HL-60 (cell line): ENCODE measurements around the gene LY6G5B.

ENCODE experiments used
- DNase-seq, 2 experiments: peaks; one replicate each; pipeline ENCODE4 v3.0.0-alpha.2; 2010 to 2020; ENCODE audit warnings: low read depth in 1 of 2, low spot score in 1 of 2
- H3K27ac ChIP-seq: fragments of 250-450 bp; sonication (Bioruptor Pico); replicated peaks from 2 replicates; pipeline ENCODE4 v1.5.1; 2020; ENCODE audit warnings: mild to moderate bottlenecking, moderate library complexity
- H3K27me3 ChIP-seq: fragments of 250-450 bp; sonication (Bioruptor Pico); 2 replicates; pipeline ENCODE4 v1.5.1; 2021; ENCODE audit warnings: mild to moderate bottlenecking, moderate library complexity; ENCODE audit not compliant: insufficient read depth, poor library complexity, severe bottlenecking
- H3K4me3 ChIP-seq: replicated peaks from 2 replicates; pipeline ENCODE4 v1.5.1; 2011; ENCODE audit warnings: mild to moderate bottlenecking, control low read depth, low read length; ENCODE audit not compliant: insufficient read depth
- GABPA ChIP-seq: IDR thresholded peaks from 2 replicates; pipeline ENCODE4 v1.6.1; 2012; ENCODE audit warnings: low read depth
- POLR2AphosphoS5 ChIP-seq: IDR thresholded peaks from 2 replicates; pipeline ENCODE4 v1.6.1; 2012; ENCODE audit warnings: low read depth
- REST ChIP-seq: IDR thresholded peaks from 2 replicates; pipeline ENCODE4 v1.6.1; 2012; ENCODE audit warnings: low read depth; ENCODE audit not compliant: insufficient replicate concordance
- SPI1 ChIP-seq: IDR thresholded peaks from 2 replicates; pipeline ENCODE4 v1.6.1; 2012; ENCODE audit warnings: low read depth, mild to moderate bottlenecking, borderline replicate concordance
- TF ChIP-seq, protein P1 (sequence below): IDR thresholded peaks from one replicate; pipeline ENCODE4 v1.5.1; 2011; ENCODE audit warnings: low read length, control low read depth, inconsistent platforms; ENCODE audit not compliant: insufficient read depth

LY6G5B gene

DNA sequence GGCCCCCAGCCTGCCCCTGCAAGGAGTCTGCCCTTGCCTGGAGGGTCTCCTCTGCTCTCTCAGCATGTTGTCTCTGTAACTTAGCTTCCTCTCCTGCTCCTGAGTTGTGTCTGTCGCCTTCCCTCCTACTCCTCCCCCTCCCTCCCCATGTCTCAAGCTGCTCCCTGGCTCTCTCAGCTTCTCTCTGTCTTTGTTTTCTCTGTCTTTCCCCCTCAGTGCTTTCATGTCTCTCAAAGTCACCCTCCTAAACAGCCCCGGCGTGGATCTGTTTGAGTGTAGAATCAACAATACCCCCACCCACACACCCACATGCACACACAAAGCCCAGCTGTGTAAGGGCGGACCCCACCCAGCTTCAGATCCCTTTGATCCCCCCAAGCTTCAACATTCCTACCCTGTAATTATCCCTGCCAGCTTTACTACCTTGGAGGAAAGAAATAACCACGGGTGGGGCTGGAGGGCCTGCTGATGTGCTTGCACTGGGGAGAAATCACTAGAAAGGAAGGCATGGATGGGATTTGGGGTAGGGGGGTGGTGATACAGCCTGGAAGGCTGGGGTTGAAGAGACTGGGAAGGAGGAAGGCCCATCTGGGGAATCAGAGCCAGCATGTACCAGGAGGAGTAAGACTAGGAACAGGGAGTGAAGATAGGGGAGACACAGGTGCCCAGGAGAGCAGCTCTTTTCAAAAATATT, 44.4 kb downstream of the LY6G5B start:
- Histone ChIP-seq H3K4me3 (no peak overlapping the region), H3K27ac (no peak overlapping the region), H3K27me3 (no peaks in the 10 kb centered on the region)
- no peak for DNase-seq
- TF ChIP-seq POLR2AphosphoS5 (no peak), GABPA (no peak), SPI1 (no peak), REST (no peak)
- TF ChIP-seq, protein P1, sequence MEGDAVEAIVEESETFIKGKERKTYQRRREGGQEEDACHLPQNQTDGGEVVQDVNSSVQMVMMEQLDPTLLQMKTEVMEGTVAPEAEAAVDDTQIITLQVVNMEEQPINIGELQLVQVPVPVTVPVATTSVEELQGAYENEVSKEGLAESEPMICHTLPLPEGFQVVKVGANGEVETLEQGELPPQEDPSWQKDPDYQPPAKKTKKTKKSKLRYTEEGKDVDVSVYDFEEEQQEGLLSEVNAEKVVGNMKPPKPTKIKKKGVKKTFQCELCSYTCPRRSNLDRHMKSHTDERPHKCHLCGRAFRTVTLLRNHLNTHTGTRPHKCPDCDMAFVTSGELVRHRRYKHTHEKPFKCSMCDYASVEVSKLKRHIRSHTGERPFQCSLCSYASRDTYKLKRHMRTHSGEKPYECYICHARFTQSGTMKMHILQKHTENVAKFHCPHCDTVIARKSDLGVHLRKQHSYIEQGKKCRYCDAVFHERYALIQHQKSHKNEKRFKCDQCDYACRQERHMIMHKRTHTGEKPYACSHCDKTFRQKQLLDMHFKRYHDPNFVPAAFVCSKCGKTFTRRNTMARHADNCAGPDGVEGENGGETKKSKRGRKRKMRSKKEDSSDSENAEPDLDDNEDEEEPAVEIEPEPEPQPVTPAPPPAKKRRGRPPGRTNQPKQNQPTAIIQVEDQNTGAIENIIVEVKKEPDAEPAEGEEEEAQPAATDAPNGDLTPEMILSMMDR: no peak

DNA sequence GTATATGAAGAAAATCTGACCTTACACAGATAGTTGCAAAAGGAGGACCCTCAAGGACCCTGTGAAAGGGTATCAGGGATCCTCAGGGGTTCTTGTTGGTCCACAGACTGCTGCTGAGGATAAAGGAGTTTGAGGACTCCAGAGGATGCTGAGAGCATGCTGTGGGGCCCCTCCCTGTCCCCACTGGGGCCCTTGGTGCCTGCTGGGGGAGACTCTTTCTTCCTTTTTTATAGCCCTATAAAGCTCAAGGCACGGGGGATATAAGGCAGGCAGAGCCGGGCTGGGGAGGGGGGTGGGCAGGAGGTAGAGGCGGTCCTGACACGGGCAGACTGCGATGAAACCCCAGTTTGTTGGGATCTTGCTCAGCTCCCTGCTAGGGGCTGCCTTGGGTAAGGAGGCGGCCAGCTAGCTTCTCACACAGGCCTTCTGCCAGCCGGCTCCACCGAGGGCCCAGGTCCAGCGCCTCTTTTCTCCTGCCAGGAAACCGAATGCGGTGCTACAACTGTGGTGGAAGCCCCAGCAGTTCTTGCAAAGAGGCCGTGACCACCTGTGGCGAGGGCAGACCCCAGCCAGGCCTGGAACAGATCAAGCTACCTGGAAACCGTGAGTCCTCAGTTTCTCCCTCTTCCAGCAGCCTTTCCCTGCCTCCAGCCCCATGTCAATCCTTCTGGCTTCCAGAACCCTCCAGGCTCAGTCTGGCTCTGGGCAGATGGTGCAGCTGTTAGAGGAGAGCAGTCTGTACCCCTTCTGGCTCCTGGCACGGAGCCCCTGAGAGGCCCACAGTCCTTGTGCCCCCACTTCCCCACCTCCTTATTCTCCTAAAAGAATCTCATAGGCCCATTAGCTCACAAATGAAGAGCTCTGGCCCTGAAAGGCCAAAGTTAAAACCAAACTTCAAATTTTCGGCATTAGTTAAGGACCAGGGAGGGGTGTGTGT, 45.5 kb downstream of the LY6G5B start, which contains the start of gene LY6G6D:
Gene LY6G6D (plus strand): TSS at position 327 of the 937 bp plus-strand sequence. CDS start 8 bp downstream, at position 335.
- TF ChIP-seq GABPA: no peak
- no peak for TF ChIP-seq SPI1
- TF ChIP-seq REST: no peak
- TF ChIP-seq, protein P1: no peak
- no peak for TF ChIP-seq POLR2AphosphoS5
- no peak within 1 kb of the TSS for H3K27ac ChIP-seq
- no peak within 1 kb of the TSS for H3K4me3 ChIP-seq
- no peaks in the 10 kb centered on the region for H3K27me3 ChIP-seq
- DNase-seq: no peak

- DNase-seq: no peak
- TF ChIP-seq, protein P1: no peak
- TF ChIP-seq GABPA: no peak
- TF ChIP-seq REST: no peak
- Histone ChIP-seq H3K27me3 (no peaks in the 10 kb centered on the region), H3K4me3 (no peak overlapping the region), H3K27ac (no peak overlapping the region)
These were observed 47.9 kb downstream of the LY6G5B start for GRCh38 chr6:31717499-31718222.
